ENCODE data around the gene KRT8. TPM values are rescaled to one million over a fixed set of nuclear protein-coding genes. Genes with fewer than 3 reads are reported as not detected.

The KRT8 gene
- total RNA-seq, 1 experiment from 2014 or later, result 1,655 TPM

- TF ChIP-seq REST (IDR thresholded peaks at IDR 0.05; ENCODE audit: low read depth) (no peak), RAD21 (IDR thresholded peaks at IDR 0.05; ENCODE audit: low read depth) (no peak), CTCF (IDR thresholded peaks at IDR 0.05 in 2 of 3, conservative IDR thresholded peaks at IDR 0.05 in 1 of 3; ENCODE audit: borderline replicate concordance in 1 of 3, insufficient read depth in 1 of 3, low read depth in 2 of 3, low read length in 2 of 3) (no peak)
These were observed 12.5 kb downstream of the KRT8 start (continued) for GRCh38 chr12:52892207-52892852.

GRCh38 chr12:52891044-52891443 is 13.8 kb downstream of the KRT8 start:
- Histone ChIP-seq H3K9me3 (ENCODE audit: control insufficient read depth in 1 of 2, insufficient read depth in 1 of 2, low read depth in 1 of 2, low read length in 2 of 2) (no peaks in the 10 kb centered on the region), H3K27ac (ENCODE audit: low read depth, low read length) (no peak overlapping the region), H3K36me3 (ENCODE audit: control insufficient read depth in 1 of 2, insufficient read depth in 2 of 2, low read length in 2 of 2) (no peaks in the 10 kb centered on the region), H3K9me2 (ENCODE audit: insufficient read depth) (no peaks in the 10 kb centered on the region), H3K79me2 (ENCODE audit: insufficient read depth, low read length) (no peaks in the 10 kb centered on the region), H3K27me3 (ENCODE audit: insufficient read depth, low read length) (no peaks in the 10 kb centered on the region), H2AFZ (ENCODE audit: low read depth, low read length, poor library complexity, severe bottlenecking) (no peak overlapping the region), H4K20me1 (ENCODE audit: insufficient read depth) (no peaks in the 10 kb centered on the region), H3K9ac (ENCODE audit: low read length) (no peak overlapping the region), H3K4me3 (replicated peaks in 1 of 2; ENCODE audit: low read depth in 1 of 2, low read length in 2 of 2) (no peak overlapping the region), H3K4me2 (ENCODE audit: low read length) (no peak overlapping the region), H3K4me1 (ENCODE audit: control insufficient read depth in 1 of 2, insufficient read depth in 2 of 2, low read length in 2 of 2) (peaks cover 16 to 21% of the 10 kb centered on the region in 2 experiments)
- CTCF ChIA-PET, result no interaction called here
- RAD21 ChIA-PET (ENCODE audit: low non-redundant PET in 1 of 2, low total read pairs in 2 of 2, uncharacterized antibody in 2 of 2, unreplicated experiment in 2 of 2), result no interaction called here
- TF ChIP-seq ELF1 (IDR thresholded peaks at IDR 0.05; ENCODE audit: borderline replicate concordance, low read depth) (no peak), CBX3 (IDR thresholded peaks at IDR 0.05; ENCODE audit: low read depth) (no peak), POLR2A (IDR thresholded peaks at IDR 0.05; ENCODE audit: borderline replicate concordance, extremely low read depth, insufficient read depth, insufficient read length) (no peak), POLR2AphosphoS5 (IDR thresholded peaks at IDR 0.05; ENCODE audit: low read depth, low read length) (no peak), SIN3A (IDR thresholded peaks at IDR 0.05; ENCODE audit: low read depth) (no peak), ATF3 (IDR thresholded peaks at IDR 0.05) (no peak), ZBTB33 (IDR thresholded peaks at IDR 0.05; ENCODE audit: extremely low read depth, insufficient replicate concordance, low read length) (no peak)
- DNase-seq (ENCODE audit: low read depth, low spot score) (no peak), ATAC-seq (no peak)
- no TSS peak for BruUV-seq (replicated peaks)
- POLR2A ChIA-PET, result interaction anchor here (0.7 kb wide), 1 partner anchor 93 kb away, joined by 5 read pairs; no protein-coding TSS in a partner anchor
- intact Hi-C loops (cut with micrococcal nuclease), result no loop called here
